HEK293 (cell line): Measurements from ENCODE around the gene SCAMP3.

Source experiments
- KLF16 ChIP-seq: fragments of 450-650 bp; formaldehyde crosslinking; IDR thresholded peaks from 2 replicates; pipeline ENCODE4 v1.5.1; 2017; ENCODE audit warnings: missing biosample characterization, missing genetic modification characterization
- SETDB1 ChIP-seq: IDR thresholded peaks from one replicate; pipeline ENCODE4 v1.6.1; 2017; ENCODE audit warnings: mild to moderate bottlenecking, low read length, moderate library complexity, mixed read lengths; ENCODE audit not compliant: insufficient read length
- ZNF23 ChIP-seq: fragments of 450-650 bp; formaldehyde crosslinking; IDR thresholded peaks from 2 replicates; pipeline ENCODE4 v1.5.1; 2016; ENCODE audit warnings: missing biosample characterization, missing genetic modification characterization, borderline replicate concordance
- ZNF24 ChIP-seq: fragments of 450-650 bp; formaldehyde crosslinking; IDR thresholded peaks from 2 replicates; pipeline ENCODE4 v1.5.1; 2016; ENCODE audit warnings: missing biosample characterization, missing genetic modification characterization
- ZNF747 ChIP-seq: fragments of 450-650 bp; formaldehyde crosslinking; IDR thresholded peaks from 2 replicates; pipeline ENCODE4 v1.5.1; 2016; ENCODE audit warnings: missing biosample characterization, missing genetic modification characterization
- TF ChIP-seq, protein P1 (sequence below): fragments of 450-650 bp; formaldehyde crosslinking; IDR thresholded peaks from 2 replicates; pipeline ENCODE4 v1.5.1; 2016; ENCODE audit warnings: missing biosample characterization, missing genetic modification characterization
- TF ChIP-seq, protein P2 (sequence below): fragments of 450-650 bp; formaldehyde crosslinking; IDR thresholded peaks from 2 replicates; pipeline ENCODE4 v1.5.1; 2016; ENCODE audit warnings: missing biosample characterization, missing genetic modification characterization
- TF ChIP-seq, protein P3 (sequence below): IDR thresholded peaks from 2 replicates; pipeline ENCODE4 v1.6.1; 2011; ENCODE audit warnings: mild to moderate bottlenecking, low read depth, low read length, borderline replicate concordance

DNA sequence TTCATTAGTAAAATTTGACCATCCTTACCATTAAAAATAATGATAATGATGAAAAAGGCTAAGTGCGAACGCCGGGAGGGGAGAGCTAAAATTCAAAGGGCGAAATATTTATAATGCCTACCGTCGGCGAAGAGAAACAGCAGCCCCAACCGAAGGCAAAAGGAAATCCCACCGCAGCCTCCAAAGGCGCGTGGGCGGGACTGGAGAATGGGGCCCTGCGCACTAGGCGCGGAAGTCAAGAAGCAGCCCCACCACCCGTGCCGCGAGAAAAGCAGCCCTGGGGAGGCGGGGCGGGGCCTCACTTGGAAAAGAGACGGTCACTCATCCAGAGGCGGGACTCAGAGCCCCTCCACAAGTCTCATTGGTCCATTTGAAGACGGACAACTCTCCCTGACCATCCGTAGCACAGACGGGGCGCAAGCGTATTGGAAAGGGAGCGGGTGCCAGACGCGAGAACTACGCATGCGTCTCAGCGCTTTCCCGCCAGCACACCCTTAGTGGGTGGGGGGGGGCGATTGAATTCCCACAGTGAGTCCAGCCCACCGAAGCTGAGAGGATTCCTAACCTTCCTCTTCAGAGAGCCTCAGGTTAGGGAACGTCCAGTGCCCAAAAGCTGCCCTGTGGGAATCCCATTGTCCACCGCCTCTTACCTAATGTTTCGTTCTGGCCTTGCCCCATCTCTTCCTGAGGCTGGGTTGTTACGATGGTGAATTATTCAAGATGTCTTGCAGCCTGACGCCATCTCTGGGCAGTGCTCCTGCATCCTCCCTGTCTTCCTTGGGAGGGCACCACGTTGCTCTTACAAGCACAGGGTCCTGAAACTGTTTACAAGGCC, 34.7 kb downstream of the SCAMP3 start:
- TF ChIP-seq, protein P1, sequence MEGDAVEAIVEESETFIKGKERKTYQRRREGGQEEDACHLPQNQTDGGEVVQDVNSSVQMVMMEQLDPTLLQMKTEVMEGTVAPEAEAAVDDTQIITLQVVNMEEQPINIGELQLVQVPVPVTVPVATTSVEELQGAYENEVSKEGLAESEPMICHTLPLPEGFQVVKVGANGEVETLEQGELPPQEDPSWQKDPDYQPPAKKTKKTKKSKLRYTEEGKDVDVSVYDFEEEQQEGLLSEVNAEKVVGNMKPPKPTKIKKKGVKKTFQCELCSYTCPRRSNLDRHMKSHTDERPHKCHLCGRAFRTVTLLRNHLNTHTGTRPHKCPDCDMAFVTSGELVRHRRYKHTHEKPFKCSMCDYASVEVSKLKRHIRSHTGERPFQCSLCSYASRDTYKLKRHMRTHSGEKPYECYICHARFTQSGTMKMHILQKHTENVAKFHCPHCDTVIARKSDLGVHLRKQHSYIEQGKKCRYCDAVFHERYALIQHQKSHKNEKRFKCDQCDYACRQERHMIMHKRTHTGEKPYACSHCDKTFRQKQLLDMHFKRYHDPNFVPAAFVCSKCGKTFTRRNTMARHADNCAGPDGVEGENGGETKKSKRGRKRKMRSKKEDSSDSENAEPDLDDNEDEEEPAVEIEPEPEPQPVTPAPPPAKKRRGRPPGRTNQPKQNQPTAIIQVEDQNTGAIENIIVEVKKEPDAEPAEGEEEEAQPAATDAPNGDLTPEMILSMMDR (tag by site-specific recombination) = no peak
- TF ChIP-seq ZNF747 (tag by site-specific recombination) (no peak), ZNF24 (no peak; the same call in 1 of the 2 replicates), SETDB1 (no peak), ZNF23 (tag by site-specific recombination) (no peak), KLF16 (tag by site-specific recombination) (peak; percentile 35; the same call in 1 of the 2 replicates)
- TF ChIP-seq, protein P2, sequence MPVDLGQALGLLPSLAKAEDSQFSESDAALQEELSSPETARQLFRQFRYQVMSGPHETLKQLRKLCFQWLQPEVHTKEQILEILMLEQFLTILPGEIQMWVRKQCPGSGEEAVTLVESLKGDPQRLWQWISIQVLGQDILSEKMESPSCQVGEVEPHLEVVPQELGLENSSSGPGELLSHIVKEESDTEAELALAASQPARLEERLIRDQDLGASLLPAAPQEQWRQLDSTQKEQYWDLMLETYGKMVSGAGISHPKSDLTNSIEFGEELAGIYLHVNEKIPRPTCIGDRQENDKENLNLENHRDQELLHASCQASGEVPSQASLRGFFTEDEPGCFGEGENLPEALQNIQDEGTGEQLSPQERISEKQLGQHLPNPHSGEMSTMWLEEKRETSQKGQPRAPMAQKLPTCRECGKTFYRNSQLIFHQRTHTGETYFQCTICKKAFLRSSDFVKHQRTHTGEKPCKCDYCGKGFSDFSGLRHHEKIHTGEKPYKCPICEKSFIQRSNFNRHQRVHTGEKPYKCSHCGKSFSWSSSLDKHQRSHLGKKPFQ = no peak
- TF ChIP-seq, protein P3, sequence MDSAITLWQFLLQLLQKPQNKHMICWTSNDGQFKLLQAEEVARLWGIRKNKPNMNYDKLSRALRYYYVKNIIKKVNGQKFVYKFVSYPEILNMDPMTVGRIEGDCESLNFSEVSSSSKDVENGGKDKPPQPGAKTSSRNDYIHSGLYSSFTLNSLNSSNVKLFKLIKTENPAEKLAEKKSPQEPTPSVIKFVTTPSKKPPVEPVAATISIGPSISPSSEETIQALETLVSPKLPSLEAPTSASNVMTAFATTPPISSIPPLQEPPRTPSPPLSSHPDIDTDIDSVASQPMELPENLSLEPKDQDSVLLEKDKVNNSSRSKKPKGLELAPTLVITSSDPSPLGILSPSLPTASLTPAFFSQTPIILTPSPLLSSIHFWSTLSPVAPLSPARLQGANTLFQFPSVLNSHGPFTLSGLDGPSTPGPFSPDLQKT = no peak
